Measurements from ENCODE around the gene FOXP2. TPM values are rescaled to one million over a fixed set of nuclear protein-coding genes. Genes with fewer than 3 reads are reported as not detected.
"Not testable (repeated sequence)": the region's sequence is repeated elsewhere in the genome, so short reads cannot be mapped to it uniquely, and the experiment has no call there.

The FOXP2 gene
- total RNA-seq, 1 experiment from 2014 or later: not detected

- Histone ChIP-seq H3K4me1 (ENCODE audit: insufficient read depth, low read length) (no peaks in the 10 kb centered on the region), H3K9ac (ENCODE audit: low read length) (no peak overlapping the region), H4K20me1 (ENCODE audit: low read length) (no peaks in the 10 kb centered on the region), H3K79me2 (ENCODE audit: low read length) (no peaks in the 10 kb centered on the region), H3K4me3 (ENCODE audit: low read length) (no peak overlapping the region), H3K27ac (ENCODE audit: low read length) (no peak overlapping the region), H3K9me2 (replicated peaks; ENCODE audit: low read length) (no peaks in the 10 kb centered on the region), H3K9me3 (ENCODE audit: low read length) (no peaks in the 10 kb centered on the region), H3K36me3 (ENCODE audit: low read depth, low read length) (no peaks in the 10 kb centered on the region), H3F3A (ENCODE audit: low read length, unreplicated experiment) (no peaks in the 10 kb centered on the region), H3K4me2 (ENCODE audit: low read length) (no peak overlapping the region), H2AFZ (ENCODE audit: low read length) (no peak overlapping the region), H3K27me3 (ENCODE audit: low read length) (peaks cover 14% of the 10 kb centered on the region)
- no peak for ATAC-seq
- intact Hi-C loops (cut with micrococcal nuclease): no loop called here
- no peak for TF ChIP-seq EZH2 (IDR thresholded peaks at IDR 0.05; ENCODE audit: low read length, unreplicated experiment)
- TF ChIP-seq, protein P1, sequence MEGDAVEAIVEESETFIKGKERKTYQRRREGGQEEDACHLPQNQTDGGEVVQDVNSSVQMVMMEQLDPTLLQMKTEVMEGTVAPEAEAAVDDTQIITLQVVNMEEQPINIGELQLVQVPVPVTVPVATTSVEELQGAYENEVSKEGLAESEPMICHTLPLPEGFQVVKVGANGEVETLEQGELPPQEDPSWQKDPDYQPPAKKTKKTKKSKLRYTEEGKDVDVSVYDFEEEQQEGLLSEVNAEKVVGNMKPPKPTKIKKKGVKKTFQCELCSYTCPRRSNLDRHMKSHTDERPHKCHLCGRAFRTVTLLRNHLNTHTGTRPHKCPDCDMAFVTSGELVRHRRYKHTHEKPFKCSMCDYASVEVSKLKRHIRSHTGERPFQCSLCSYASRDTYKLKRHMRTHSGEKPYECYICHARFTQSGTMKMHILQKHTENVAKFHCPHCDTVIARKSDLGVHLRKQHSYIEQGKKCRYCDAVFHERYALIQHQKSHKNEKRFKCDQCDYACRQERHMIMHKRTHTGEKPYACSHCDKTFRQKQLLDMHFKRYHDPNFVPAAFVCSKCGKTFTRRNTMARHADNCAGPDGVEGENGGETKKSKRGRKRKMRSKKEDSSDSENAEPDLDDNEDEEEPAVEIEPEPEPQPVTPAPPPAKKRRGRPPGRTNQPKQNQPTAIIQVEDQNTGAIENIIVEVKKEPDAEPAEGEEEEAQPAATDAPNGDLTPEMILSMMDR (conservative IDR thresholded peaks at IDR 0.05; ENCODE audit: low read depth, low read length): no peak
- no peak for TF ChIP-seq EZH2phosphoT487 (IDR thresholded peaks at IDR 0.05; ENCODE audit: borderline replicate concordance, low read length)
- ChIA-PET POLR2A (ENCODE audit: unreplicated experiment) (interaction anchor here (0.6 kb wide), 1 partner anchor 99 kb away, joined by 4 read pairs; no protein-coding TSS in a partner anchor), CTCF (no interaction called here)
- BruUV-seq (replicated peaks): no TSS peak
- DNase-seq: no peak
These were observed 25.0 kb downstream of the FOXP2 start for GRCh38 chr7:114439581-114439980.

- H3F3A ChIP-seq (ENCODE audit: low read length, unreplicated experiment); H4K20me1 ChIP-seq (ENCODE audit: low read length); H3K4me3 ChIP-seq (ENCODE audit: low read length); CTCF ChIA-PET; BruUV-seq (replicated peaks); ATAC-seq; DNase-seq; H3K4me1 ChIP-seq (ENCODE audit: insufficient read depth, low read length); intact Hi-C loops (cut with micrococcal nuclease); H3K27ac ChIP-seq (ENCODE audit: low read length); H3K79me2 ChIP-seq (ENCODE audit: low read length); H3K9me3 ChIP-seq (ENCODE audit: low read length); H3K36me3 ChIP-seq (ENCODE audit: low read depth, low read length); H3K9ac ChIP-seq (ENCODE audit: low read length); H2AFZ ChIP-seq (ENCODE audit: low read length); H3K4me2 ChIP-seq (ENCODE audit: low read length); H3K9me2 ChIP-seq (replicated peaks; ENCODE audit: low read length); H3K27me3 ChIP-seq (ENCODE audit: low read length); POLR2A ChIA-PET (ENCODE audit: unreplicated experiment): not testable (repeated sequence)
These were observed 26.3 kb downstream of the FOXP2 start for GRCh38 chr7:114440927-114441326.

- POLR2A ChIA-PET (ENCODE audit: unreplicated experiment): no interaction called here
- H3K9me3 ChIP-seq (ENCODE audit: low read length): no peaks in the 10 kb centered on the region
- no peak for ATAC-seq
- CTCF ChIA-PET: no interaction called here
- DNase-seq: no peak
- no peaks in the 10 kb centered on the region for H3K36me3 ChIP-seq (ENCODE audit: low read depth, low read length)
- H3K27ac ChIP-seq (ENCODE audit: low read length): no peak overlapping the region
- no peak overlapping the region for H3K4me2 ChIP-seq (ENCODE audit: low read length)
- H2AFZ ChIP-seq (ENCODE audit: low read length): no peak overlapping the region
- no peaks in the 10 kb centered on the region for H3K79me2 ChIP-seq (ENCODE audit: low read length)
- H3K4me3 ChIP-seq (ENCODE audit: low read length): no peak overlapping the region
- no peaks in the 10 kb centered on the region for H3F3A ChIP-seq (ENCODE audit: low read length, unreplicated experiment)
- no peak for TF ChIP-seq EZH2phosphoT487 (IDR thresholded peaks at IDR 0.05; ENCODE audit: borderline replicate concordance, low read length)
- TF ChIP-seq, protein P1 (conservative IDR thresholded peaks at IDR 0.05; ENCODE audit: low read depth, low read length): no peak
- no peak for TF ChIP-seq EZH2 (IDR thresholded peaks at IDR 0.05; ENCODE audit: low read length, unreplicated experiment)
- no TSS peak for BruUV-seq (replicated peaks)
- H3K9me2 ChIP-seq (replicated peaks; ENCODE audit: low read length): no peaks in the 10 kb centered on the region
- peaks cover 13% of the 10 kb centered on the region for H3K27me3 ChIP-seq (ENCODE audit: low read length)
- H3K4me1 ChIP-seq (ENCODE audit: insufficient read depth, low read length): no peaks in the 10 kb centered on the region
- H4K20me1 ChIP-seq (ENCODE audit: low read length): no peaks in the 10 kb centered on the region
- intact Hi-C loops (cut with micrococcal nuclease): no loop called here
- H3K9ac ChIP-seq (ENCODE audit: low read length): no peak overlapping the region
These were observed 29.6 kb downstream of the FOXP2 start for GRCh38 chr7:114444196-114444595.
